Keratinocyte (primary cell): Measurements from ENCODE around the gene SCUBE2.

Source experiments
- CTCF ChIP-seq, 3 experiments: IDR thresholded peaks in 1 of 3; conservative IDR thresholded peaks in 1 of 3; optimal IDR thresholded peaks in 1 of 3; 2 replicates in 2 of 3; 3 replicates in 1 of 3; pipeline versions ENCODE3 to v1.5.1; 2011; ENCODE audit warnings: low read length in 3 of 3, mild to moderate bottlenecking in 3 of 3, moderate library complexity in 2 of 3, control low read depth in 1 of 3, inconsistent platforms in 1 of 3; ENCODE audit not compliant: insufficient read depth in 2 of 3; ENCODE audit errors: extremely low read depth in 1 of 3
- EZH2 ChIP-seq: IDR thresholded peaks from one replicate; pipeline ENCODE4 v1.6.1; 2012; ENCODE audit warnings: inconsistent platforms, mild to moderate bottlenecking, low read length, moderate library complexity

GRCh38 chr11:9041747-9042146 lies 49.7 kb downstream of the SCUBE2 start:
- TF ChIP-seq EZH2 (no peak), CTCF (optimal IDR thresholded peaks at IDR 0.05 in 1 of 3, IDR thresholded peaks at IDR 0.05 in 1 of 3, conservative IDR thresholded peaks at IDR 0.05 in 1 of 3; ENCODE audit: extremely low read depth in 1 of 3, insufficient read depth in 2 of 3, low read length in 3 of 3) (no peak)
